ENCODE results near the gene SMYD3.

Gene SMYD3

DNA sequence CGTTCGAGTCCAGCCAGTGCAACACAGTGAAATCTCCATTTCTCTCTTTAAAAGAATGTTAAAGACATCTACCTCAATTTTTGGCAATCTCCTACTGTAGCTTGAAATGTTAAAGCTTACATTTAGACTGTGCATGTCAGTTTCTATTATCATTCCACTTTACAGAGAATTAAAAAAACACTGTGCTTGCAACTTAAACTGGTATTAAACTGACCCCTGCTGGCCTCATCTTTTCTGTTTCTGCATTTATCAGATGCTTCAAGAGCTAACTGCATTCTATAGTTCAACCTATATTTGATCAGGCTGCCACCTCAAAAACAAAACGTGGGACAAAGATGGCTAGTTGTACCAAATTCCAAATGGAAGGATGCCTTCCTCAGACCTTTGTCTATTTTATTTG is 226.5 kb downstream of the SMYD3 start:
- DNase-seq (ENCODE audit: low spot score) = peak; percentile 22

DNA sequence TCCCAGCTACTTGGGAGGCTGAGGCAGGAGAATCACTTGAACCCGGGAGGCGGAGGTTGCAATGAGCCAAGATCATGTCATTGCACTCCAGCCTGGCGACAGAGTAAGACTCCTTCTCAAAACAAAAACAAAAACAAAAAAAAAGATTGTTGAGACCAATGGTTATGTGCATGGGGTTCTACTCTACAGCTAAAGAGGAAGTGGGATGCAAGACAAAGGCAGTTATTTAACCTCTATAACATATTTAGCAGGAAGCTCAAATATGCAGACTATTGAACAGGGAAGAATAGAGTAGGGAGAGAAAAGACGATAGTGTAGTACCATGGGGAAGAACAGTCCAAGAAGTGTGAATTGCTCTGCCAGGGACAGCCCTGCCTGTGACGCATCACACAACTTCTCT is 227.7 kb downstream of the SMYD3 start:
- no peak for DNase-seq (ENCODE audit: low spot score)

DNA sequence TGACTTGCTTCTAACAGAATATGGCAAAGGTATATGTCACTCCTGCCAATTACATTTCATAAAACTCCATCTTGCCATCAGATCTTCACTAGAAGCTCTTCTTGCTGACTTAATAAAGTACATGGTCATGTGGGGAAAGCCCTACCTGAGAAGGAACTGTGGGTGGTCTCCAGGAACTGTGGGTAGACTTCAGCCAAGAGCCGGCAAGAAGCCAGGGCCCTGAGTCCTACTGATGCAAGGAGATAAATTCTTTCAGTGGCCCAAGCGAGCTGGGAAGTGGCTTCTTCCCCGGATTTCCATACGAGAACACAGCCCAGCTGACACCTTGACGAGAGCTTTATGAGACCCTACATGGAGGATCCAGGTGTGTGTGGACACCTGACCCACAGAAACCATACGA is 228.7 kb downstream of the SMYD3 start:
- DNase-seq (ENCODE audit: low spot score) = no peak

DNA sequence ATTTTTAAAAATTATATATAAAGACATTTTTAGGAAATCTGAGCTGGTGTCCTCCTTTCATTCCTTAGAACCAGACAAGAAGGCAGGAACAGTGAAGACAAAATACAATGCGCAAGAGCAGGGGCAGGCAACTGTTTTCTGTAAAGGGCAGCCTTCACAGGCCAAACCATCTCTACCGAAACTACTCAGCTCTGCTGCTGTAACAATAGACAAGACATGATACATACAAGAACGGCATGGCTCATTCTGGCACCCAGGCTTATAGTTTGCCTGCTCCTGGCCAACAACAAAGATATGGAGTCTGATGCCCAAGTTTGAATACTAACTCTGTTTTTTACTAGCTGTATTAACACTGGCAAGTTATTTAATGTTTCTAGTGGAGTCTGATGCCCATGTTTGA is 232.0 kb downstream of the SMYD3 start:
- no peak for DNase-seq (ENCODE audit: low spot score)

DNA sequence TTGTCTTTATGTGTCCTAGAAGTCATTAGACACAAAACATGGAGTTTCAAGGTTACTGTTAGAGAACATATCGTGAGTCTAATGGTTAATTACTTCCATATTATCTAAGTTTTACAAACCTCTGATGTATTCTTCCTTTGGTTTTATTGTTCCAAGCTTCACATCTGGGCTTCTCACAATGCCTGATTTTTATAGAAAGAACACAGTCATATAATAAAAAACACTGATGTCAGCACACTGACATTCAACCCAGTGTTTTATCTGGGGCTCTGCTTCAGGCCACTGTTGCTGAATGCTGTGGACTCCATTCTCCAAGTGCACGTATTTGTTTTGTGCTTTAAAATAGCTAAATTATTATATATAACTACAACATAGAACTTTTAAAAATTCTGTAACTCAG is 232.9 kb downstream of the SMYD3 start:
- DNase-seq (ENCODE audit: low spot score) = no peak

DNA sequence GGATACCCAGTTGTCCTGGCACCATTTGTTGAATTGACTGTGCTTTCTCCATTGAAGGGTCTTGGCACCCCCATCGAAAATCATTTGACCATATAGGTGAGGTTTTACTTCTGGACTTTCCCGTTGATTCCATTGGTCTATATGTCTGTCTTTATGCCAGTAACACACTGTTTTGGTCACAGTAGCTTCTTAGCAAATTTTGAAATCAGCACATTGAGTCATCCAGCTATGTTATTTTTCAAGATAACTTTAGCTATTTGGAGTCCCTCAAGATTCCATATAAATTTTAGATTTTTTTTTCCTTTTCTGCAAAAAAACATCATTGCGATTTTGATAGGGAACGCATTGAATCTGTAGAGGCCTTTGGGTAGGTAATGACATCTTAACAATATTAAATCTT is 235.6 kb downstream of the SMYD3 start:
- DNase-seq (ENCODE audit: low spot score) = no peak

DNA sequence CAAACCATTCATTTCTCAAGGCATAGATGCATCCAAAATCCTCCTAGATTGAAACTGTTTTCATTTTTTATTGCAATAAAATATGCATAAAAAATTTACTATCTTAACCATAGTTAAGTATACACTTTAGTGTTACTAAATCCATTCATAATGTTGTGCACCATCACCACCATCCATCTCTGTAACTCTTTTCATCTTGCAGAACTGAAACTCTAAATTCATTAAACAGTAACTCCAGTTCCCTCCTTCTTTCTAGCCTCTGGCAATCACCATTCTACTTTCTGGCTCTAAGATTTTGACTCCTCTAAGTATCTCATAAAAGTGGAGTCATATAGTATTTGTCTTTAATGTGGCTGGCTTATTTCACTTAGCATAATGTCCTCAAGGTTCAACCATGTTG is 236.8 kb downstream of the SMYD3 start:
- no peak for DNase-seq (ENCODE audit: low spot score)

DNA sequence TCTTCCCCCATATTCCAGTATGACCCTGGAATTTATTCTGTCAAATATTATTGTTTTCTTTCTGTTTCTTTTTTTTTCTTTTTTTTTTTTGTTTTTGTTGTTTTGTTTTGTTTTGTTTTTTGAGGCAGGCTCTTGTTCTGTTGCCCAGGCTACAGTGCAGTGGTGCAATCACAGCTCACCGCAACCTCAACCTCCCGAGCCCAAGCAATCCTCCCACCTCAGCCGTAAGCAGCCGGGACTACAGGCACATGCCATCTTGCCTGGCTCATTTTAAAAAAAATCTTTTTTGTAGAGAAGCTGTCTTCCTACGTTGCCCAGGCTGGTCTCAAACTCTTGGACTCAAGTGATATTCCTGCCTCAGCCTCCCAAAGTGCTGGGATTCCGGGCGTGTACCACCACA is 237.6 kb downstream of the SMYD3 start:
- no peak for DNase-seq (ENCODE audit: low spot score)

DNA sequence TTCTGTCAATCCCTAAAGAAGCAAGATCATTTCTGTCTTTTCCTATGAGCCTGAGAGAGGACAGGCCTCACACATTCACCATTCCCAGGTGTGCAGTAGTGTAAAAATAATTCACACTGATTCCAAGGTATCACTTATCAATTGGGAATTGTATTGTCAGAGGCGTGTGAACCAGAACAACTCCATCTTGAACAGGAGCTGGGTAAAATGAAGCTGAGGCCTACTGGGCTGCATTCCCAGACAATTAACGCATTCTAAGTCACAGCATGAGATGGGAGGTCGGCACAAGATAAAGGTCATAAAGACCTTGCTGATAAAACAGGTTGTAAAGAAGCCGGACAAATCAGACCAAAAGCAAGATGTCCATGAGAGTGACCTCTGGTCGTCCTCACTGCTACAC is 239.2 kb downstream of the SMYD3 start:
- no peak for DNase-seq (ENCODE audit: low spot score)

DNA sequence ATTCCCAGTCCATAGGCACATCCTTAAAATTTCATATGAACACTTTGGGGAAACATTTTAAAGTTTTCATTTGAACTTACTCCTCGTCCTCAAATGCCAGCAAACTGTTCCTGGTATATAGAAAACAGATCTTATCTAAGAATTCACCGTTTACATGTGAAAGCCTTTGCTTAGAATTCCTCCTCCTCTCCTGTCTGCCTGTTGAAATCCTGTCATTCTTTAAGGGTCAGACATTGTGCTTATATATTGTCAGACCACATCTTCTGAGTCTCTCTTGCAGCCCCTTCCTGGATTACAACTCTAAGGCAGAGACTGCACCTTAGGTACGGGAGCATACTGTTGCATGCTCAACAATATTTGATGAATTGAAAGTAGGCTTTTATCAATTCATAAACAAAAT is 239.7 kb downstream of the SMYD3 start:
- no peak for DNase-seq (ENCODE audit: low spot score)

DNA sequence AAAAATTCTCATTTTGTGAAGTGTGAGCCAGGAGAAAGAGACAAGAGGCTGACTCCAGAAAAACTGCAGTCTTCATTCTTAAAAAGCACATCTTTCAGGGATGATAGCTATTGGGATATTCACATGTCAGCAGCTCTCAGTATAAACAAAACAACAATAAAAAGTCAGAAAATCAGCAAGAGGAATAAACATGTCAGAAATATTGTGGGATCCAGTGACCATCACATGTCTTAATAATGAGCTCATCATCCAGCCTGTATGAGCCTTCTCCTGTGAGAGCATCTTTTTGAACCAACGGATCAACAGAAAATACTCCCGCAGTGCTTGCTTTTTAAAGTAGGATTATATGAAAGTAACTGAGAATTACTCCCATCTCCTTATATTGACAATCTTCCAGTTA is 241.6 kb downstream of the SMYD3 start:
- no peak for DNase-seq (ENCODE audit: low spot score)

DNA sequence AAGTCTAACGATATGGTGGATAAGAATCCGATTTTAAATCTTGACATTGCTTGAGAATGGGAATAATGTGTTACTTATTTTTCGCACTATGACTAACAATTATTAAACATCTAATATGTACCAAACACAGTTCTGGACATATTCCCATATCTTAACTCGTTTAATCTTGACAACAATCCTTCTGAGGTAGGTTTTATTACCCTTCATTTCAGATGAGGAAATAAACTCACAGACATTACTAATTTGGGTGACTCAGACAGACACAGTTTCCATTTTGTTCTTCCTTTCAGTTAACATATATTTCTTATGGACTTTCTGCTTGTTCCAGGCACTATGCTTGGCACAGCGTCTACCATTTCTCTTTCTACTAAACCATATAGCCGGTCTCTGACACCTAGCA is 244.8 kb downstream of the SMYD3 start:
- DNase-seq (ENCODE audit: low spot score) = no peak

DNA sequence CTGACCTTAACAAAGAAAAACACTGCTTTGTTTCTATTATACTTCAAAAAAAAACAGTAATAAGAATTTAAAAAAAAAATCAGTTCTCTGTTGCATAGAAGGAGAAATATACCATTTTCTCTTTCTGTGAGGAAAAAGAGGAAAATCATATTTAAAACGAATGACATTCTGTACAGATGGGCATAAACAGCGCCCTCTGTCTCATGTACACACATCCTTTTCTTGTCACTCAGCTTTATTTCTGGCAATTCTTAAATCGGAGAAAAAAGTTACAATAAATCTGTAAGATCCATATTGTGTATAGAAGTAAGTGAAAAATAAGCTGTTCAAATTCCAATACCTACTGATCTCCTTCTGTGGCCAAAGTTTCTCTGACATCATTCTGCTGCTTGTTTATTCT is 245.4 kb downstream of the SMYD3 start:
- no peak for DNase-seq (ENCODE audit: low spot score)

DNA sequence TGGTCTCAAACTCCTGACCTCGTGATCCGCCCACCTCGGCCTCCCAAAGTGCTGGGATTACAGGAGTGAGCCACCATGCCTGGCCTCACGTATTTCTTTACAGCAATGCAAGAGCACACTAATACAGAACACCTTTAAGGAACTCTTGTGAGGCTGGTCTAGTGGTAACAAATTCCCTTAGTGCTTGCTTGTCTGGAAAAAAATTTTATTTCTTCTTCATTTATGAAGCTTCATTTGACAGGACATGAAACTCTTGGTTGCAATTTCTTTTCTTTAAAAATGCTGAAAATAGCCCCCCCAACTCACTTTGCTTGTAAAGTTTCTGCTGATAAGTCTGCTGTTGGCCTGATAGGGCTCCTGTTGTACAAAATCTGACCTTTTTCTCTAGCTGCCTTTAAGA is 248.8 kb downstream of the SMYD3 start:
- no peak for DNase-seq (ENCODE audit: low spot score)

DNA sequence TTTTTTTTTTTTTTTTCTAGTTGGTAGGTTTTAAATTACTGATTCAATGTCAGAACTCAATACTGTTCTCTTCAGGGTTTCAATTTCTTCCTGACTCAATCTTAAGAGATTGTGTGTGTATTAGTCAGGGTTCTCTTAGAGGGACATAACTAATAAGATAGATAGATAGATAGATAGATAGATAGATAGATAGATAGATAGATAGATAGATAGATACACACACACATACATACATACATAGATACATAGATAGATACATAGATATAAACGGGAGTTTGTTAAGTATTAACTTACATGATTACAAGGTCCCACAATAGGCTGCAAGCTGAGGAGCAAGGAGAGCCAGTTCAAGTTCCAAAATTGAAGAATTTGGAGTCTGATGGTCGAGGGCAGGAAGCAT is 251.3 kb downstream of the SMYD3 start:
- DNase-seq (ENCODE audit: low spot score) = no peak

DNA sequence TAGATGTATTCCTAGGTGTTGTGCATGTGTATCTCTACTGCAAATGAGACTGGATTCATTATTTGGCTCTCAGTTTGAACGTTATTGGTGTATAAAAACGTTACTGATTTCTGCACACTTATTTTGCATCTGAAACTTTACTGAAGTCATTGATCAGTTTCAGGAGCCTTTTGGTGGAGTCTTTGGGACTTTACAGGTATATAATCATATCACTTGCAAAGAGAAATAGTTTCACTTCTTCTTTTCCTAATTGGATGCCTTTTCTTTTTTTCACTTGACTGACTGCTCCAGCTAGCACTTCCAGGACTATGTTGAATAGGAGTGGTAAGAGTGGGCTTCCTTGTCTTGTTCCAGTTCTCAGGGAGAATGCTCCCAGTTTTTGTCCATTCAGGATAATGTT is 252.2 kb downstream of the SMYD3 start:
- DNase-seq (ENCODE audit: low spot score) = no peak

DNA sequence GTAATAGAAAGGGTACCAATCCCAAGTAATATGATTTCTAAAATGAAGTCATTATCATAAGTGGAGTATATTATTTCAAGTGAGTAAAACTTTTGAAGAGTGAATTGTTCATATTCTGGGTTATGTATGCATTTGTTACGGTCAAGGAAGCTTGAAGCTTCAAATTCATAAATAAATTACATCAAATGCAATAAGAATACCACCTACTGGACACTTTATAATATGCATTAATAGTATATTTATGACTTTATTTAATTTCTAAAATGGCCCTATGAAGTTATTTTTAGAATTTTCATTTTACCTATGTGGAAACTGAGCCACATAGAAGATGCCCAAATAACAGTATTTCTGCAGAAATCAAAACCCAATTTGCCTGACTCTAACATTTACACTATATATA is 260.6 kb downstream of the SMYD3 start:
- DNase-seq (ENCODE audit: low spot score) = no peak

DNA sequence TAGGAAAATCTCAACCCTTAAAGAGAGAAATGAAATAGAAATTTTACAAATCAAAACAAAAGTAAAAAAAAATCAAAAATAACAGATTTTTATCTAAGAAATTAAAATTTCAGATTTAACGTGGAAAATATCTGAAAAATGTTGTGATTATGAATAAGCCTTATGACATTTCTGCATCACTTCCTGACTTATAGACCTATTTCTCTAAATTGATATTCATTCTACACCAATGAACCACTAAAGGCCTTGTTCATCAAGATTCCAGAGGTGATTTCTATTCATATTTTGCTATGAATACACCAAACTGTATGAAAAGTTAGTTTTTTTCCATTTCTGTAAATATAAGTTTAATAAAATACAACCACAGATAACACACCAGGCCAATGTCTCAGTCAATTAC is 261.5 kb downstream of the SMYD3 start:
- DNase-seq (ENCODE audit: low spot score) = no peak

DNA sequence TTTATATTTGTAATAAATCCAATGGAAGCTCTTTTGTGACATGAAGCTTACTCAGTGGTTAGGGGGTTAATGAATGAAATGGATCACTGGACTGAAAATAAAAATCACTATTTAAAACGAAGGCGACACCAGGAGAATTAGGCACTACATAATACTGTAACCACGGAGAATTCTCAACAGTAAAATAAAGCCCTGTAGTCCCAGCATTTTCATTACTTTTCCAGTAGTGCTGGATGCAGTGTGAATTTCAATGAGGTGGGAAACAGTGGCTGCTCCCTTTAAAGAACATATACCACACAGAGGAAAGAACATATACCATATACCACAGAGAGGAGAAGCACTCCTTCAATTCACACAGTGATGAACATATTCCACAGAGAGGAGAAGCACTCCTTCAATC is 275.0 kb downstream of the SMYD3 start:
- DNase-seq (ENCODE audit: low spot score) = no peak

DNA sequence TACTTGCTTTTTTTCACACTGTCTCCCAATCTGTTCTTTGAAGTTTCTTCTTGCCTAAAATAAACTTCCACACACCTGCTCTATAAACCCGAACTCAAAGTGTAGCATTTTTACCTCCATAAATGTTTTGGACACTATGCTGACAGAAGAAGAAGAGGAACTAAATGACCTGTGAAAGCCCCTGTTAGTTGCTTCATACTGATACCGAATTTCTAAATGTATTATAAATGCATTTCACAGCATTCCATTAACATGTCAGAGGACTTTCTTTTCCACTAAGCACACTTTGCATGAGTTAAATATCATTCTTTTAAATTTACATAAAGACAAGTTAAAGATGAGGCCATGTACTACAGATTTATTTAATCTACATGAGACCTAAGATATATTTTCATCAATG is 281.0 kb downstream of the SMYD3 start:
- DNase-seq (ENCODE audit: low spot score) = no peak

DNA sequence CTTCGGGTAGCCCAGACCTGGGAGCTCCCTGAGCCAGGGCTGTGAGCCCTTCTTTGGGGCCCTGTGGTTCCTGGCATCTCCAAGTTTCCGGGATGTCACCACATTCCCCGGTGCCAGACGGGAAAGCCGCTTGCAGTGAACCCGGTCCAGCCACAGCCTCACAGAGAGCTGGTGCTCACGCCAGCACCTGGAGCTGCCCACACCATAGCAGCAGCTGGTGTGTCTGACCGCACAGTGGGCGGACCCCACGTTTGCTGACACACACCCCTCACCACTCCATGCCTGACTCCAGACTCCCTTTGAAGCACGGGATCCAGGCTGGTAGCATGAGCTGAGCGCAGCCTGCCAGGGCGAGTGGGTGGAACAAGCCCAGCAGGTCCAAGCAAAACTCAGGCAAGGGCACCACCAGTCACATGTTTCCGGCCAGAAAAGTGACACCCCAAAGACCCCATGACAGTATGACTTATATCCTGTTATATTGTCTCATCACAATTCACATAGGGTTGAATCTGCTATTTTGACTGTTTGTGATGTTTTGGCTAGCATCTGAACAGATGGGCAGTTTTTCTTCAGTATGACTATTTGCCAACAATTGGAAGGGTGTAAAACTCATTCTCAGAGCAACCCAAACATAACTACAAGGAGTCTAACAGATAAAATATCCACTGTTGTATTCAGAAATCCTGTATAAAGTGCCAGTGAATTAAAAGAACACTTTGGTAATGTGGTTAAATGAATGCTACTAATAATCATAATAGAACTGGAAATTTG is 285.4 kb downstream of the SMYD3 start:
- DNase-seq (ENCODE audit: low spot score) = no peak

DNA sequence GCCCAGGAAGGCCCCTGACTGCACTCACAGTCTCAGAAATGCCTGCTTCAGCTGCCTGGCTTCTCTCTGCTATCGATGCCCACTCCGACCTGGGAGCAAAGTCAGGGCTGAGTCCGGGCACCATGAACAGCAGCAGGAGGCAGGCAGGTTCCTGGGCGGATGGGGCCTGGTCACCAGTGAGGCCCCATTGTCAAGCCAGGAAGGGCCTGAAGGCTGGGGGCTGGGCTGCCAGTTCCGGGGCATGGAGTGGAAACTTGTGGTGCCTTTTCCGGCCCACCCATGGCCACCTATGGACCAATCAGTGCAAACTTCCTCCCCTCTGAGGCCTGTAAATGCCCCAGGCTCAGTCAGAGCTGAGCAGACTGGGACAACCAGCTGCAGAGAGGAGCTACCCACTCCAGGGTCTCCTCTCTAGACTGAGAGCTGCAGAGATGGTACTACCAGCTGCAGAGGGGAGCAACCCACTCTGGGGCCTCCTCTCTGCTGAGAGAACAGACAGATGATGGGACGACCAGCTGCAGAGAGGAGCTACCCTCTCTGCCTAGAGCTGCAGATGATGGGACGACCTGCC is 286.5 kb downstream of the SMYD3 start:
- DNase-seq (ENCODE audit: low spot score) = no peak

DNA sequence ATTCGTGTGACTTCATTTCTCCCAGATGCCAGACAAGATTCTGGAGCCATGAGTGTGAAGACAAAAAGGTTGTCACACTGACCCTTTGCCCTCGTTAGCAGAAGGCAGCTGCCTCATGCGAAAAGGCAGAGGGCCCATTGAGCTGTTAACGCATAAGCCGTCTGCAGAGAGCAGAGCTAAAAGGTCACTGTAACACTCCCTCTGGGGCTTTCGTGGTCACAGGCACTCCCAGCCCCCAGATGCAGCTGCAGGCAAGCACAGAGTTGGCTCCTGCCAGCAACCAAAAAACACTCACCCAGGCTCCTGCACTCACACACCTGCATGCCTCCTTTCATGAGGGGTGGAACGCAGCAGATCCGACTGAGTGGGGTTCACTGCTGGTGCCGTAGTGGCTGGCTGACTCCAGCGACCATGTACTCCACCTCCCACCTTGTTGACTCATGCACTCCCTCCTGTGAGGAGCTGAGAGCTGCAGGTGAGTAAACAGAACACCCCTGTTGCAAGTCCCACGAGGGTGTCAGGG is 287.5 kb downstream of the SMYD3 start:
- peak; percentile 47 for DNase-seq (ENCODE audit: low spot score)

DNA sequence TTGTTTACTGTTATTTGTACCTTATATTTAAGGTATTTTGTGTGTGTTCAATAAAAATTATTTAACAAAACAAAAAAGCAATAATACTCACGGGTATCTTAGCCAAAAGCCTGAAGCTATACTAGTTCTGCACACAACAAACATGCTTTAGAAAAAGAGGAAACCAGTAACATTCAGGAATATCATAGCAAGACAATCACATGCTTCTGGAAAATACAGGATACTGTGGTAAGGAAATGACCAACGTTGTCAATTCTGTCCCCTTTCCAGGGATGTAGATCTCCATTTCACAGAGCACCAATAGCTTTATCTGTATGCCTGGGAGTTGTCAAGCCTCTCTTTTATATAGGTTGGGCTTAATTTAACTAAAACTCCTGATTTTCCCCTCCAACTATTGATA is 288.4 kb downstream of the SMYD3 start:
- no peak for DNase-seq (ENCODE audit: low spot score)

Data from SK-N-DZ (cell line).